Uterus (tissue), 2 donors: ENCODE results near the gene CSKMT.

Source experiments
- POLR2A ChIP-seq, 2 donors: fragments of 450-650 bp; IDR thresholded peaks; one replicate each; pipeline ENCODE4 v1.6.1; 2016; ENCODE audit warnings: antibody characterized with exemption in 2 of 2, mild to moderate bottlenecking in 1 of 2, moderate library complexity in 1 of 2
- TF ChIP-seq, protein P1 (sequence below), 4 experiments: fragments of 200-600 bp in 2 of 4; fragments of 450-650 bp in 2 of 4; sonication (generic) in 2 of 4; IDR thresholded peaks; one replicate each; pipeline ENCODE4 v1.5.1; 2016 to 2019; ENCODE audit warnings: antibody characterized with exemption in 4 of 4, mild to moderate bottlenecking in 2 of 4, moderate library complexity in 1 of 4

DNA sequence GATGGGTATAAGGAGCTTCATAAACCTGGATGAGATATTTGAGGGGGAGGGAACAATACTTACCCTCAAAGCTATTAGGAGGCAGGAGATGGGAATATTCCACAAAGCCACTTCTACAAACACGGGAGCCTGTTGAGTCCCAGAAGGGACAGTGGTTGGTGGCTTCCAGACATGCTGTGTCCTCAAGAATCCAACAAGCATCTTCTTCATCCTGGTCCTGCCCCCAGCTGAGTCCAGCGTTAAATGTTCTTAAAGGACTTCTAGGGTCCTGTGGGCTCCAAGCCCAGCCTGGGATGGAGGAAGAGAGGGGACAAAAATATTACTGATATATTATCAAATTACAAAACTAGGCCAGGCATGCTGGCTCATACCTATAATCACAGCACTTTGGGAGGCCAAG lies 2.3 kb downstream of the CSKMT start:
- no peak for TF ChIP-seq POLR2A (IDR thresholded peaks at IDR 0.05)
- TF ChIP-seq, protein P1, sequence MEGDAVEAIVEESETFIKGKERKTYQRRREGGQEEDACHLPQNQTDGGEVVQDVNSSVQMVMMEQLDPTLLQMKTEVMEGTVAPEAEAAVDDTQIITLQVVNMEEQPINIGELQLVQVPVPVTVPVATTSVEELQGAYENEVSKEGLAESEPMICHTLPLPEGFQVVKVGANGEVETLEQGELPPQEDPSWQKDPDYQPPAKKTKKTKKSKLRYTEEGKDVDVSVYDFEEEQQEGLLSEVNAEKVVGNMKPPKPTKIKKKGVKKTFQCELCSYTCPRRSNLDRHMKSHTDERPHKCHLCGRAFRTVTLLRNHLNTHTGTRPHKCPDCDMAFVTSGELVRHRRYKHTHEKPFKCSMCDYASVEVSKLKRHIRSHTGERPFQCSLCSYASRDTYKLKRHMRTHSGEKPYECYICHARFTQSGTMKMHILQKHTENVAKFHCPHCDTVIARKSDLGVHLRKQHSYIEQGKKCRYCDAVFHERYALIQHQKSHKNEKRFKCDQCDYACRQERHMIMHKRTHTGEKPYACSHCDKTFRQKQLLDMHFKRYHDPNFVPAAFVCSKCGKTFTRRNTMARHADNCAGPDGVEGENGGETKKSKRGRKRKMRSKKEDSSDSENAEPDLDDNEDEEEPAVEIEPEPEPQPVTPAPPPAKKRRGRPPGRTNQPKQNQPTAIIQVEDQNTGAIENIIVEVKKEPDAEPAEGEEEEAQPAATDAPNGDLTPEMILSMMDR (IDR thresholded peaks at IDR 0.05) = no peak
